ENCODE data around the gene RHBDD1.

The RHBDD1 gene

GRCh38 chr2:226943862-226944620 is 108.2 kb downstream of the RHBDD1 start:
- DNase-seq, result no peak

GRCh38 chr2:226953206-226953605 is 117.4 kb downstream of the RHBDD1 start:
- DNase-seq, result no peak

- DNase-seq, result no peak
Observed at GRCh38 chr2:226953826-226954225, 118.0 kb downstream of the RHBDD1 start.

- no peak for DNase-seq
Observed at GRCh38 chr2:226956659-226957058, 120.8 kb downstream of the RHBDD1 start.

DNA sequence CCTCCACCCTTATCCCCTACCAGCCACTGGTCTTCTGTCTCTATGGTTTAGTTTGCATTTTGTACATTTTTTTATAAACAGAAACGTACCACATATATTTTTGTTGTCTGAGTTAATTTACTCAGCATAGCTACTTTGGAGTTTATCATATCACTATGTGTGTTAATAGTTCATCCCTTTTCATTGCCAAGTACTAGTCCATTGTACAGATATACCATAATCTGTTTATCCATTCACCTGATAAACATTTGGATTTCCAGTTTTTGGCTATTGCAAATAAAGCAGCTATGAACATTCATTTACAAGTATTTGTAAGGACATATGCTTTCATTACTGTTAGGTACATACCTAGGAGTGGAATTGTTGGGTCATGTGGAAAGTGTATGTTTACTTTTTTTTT is 123.6 kb downstream of the RHBDD1 start:
- DNase-seq, result no peak

- no peak for DNase-seq
Observed at GRCh38 chr2:226962176-226962773, 126.4 kb downstream of the RHBDD1 start.

DNA sequence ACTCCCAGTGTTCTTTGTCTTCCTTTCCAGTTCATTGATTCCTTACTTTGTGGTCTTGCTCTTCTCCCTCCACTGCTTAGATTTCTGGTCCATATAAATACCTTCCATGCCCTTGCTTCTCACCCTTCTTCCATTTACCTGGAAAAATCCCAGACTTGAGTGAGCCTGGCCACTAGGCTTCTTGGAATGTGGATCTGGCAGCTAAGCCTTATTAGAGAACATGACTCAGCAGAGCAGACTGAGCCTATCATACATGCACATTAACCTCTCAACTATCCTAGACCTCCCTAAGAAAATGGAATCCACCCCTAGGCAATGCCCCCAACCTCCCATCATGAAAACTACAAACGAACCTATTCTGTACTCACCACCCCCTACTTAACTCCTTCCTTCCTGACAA is 127.7 kb downstream of the RHBDD1 start:
- peak; percentile 84 for DNase-seq

- DNase-seq, result no peak
Observed at GRCh38 chr2:226965376-226965775, 129.5 kb downstream of the RHBDD1 start.

- peak; percentile 42 for DNase-seq
Observed at GRCh38 chr2:226969417-226970080, 133.7 kb downstream of the RHBDD1 start.

DNA sequence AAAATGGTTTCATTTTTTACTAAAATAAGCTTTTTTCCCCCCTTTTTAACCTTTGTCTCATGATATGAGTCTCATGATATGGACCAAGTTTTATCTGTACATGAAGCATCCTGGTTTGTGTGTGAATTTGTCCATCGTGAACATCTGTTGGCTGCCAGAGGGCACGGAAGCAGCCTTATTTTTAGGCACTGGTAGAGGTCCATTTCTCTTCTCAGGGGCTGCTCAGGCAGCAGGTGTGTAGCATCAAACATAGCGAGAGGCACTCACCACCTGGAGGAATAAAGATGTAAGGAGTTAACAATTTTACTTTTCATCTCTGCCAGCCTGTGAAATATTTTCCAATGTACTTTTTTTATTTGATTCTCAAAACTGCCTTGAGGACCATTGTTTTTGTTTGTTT is 134.5 kb downstream of the RHBDD1 start:
- DNase-seq, result peak; percentile 7

DNA sequence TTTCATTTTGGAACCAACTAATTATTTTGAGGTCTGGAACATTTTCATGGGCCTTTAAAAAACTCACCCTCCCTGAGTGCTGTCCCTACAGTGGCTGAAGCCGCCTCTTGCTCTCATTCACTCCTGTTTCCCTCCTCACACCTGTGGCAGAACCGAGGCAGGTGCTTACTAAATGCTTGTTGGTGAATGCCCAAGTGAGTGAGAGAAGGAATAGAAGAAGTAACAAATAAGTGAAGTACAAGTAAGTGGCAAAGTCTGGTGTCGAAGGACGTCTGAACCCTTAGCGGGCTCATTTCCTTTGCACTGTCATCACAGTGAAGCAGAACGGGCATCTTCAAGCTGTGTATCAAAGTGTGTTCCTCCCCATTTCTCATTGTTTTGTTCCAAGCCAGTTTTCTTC is 135.2 kb downstream of the RHBDD1 start:
- no peak for DNase-seq

- DNase-seq, result no peak
Observed at GRCh38 chr2:226971770-226972169, 135.9 kb downstream of the RHBDD1 start.

DNA sequence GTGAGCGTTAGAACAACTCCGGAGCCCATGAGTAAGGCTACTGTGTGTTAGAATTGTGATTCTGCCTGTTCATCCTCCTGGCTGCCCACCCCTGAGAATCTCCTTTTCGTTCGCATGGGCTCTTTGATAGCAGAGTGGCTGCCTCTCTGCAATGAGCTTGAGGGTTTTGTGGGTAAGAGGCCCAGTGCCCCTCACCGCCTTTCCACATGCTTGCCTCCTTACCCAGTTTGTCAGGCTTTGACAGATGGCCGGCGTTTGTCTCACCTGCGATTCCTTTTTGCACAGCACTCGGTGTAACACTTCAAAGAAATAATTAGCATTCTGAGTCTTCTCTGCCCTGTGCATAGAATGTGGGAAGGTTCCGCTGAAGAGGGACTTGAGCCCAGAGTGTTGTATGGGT is 138.0 kb downstream of the RHBDD1 start:
- no peak for DNase-seq

- peak; percentile 83 for DNase-seq
Observed at GRCh38 chr2:226977775-226978190, 141.9 kb downstream of the RHBDD1 start.

DNA sequence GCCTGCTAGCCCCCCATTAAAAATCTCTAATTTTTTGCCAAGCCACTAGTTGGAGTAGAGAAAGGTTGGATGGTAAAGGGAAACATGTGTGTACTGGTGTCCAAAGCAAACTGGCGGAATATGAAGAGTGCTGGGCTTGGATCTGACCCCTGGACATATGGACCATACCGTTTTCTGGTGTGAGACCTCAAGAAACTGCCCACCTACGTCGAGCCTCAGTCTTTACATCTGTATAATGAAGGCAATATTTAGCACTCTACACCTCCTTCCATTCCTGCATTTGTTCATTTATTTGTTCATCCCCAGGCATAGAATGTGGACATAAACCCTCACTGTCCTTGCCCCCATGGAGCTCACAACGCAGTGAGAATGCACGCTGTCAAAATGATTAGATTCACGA is 142.4 kb downstream of the RHBDD1 start:
- no peak for DNase-seq

DNA sequence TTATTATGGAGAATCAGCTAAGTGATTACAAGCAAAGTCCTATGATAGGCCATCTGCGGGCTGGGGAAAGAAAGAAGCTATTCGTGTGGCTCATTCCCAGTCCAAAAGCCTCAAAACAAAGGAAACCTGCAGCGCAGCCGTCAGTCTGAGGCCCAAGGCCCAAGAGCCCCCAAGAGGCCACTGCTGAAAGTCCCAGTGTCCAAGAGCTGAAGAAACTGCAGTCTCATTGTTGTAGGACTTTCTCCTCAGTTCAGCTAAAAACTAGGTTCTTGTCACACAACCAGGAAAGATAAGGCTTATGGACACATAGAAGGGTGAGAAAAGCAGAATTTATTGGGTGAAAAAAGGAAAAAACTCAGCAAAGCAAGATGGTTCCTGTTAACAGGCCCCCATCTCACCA is 143.2 kb downstream of the RHBDD1 start:
- DNase-seq, result no peak

DNA sequence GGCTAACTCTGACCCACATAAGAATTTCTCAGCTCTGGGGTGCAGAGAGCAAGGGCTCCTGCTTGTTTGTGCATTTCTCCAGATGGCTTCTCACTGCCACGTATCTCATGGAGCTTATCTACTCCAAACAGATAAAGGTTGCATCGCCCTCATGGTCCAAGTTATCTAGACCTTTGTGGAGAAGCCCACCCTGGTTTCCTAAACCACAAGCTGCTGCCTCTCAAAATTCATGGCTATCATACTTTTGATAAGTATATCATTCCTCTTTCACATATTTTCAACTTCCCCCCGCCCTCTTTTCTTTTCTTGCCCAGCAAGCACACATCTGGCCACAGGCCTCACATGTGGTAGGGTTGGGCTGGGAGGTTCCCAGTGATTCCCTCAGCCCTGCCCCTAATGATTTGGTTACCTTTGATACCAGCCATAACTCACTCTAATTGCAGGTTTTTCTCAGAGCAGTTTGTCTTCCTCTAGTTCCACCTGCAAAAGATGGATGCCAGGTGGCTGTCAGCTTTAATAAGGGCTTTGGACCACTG is 146.0 kb downstream of the RHBDD1 start:
- no peak for DNase-seq

- no peak for DNase-seq
Observed at GRCh38 chr2:226983895-226984749, 148.3 kb downstream of the RHBDD1 start.

DNA sequence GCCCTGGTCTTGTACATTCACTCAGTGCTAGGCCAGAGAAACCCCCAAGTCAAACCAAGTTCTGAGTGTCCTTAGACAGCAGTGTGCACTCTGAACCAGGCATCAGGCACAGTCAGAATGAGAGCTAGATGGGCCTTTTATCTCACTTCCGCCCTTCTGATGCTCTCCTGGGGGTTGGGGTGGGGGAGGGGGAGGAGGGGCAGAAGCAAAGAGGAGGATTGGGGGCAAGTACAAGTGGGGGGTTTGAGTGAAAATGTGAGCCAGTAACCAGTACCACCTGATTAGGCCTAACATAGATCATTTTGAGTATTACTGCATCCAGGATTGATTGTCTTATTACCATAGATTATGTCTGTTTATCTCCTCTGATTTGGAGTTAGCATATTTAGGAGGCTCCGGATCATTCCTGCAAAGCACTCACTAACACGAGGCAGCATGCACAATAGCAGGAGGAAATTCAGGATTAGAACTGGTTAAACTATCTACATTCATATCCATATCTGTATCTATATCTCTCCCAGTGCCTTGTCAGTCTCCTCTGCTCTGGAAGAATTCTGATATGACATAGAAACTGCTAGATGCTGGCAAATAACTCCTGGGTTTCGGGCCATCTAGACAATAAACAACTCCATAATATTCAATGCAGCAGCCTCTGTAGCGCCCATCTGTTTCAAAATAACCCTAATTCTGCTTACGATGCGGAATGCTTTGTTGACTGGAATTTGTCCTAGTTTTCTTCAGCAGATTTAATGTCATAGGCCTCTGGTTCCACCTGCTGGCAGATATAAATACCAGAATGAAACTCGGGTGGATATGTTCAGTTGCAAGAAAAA is 149.1 kb downstream of the RHBDD1 start:
- peak; percentile 80 for DNase-seq

DNA sequence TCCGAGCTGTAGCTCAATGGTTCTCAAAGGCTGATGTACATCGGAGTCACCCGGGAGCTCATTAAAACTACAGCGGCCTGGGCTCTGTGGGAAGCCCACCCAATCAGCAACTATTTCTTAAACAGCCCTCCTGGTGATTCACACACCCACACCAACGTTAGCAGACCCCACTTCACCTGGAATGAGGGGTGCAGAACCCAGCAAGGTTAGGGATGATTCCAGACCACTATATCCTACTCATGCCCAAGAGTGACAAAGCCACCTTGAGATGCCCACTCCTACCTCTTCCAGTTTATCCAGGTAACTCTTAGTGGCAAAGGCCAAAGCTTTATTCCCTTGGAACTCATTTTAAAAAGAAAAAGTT is 149.7 kb downstream of the RHBDD1 start:
- no peak for DNase-seq

DNA sequence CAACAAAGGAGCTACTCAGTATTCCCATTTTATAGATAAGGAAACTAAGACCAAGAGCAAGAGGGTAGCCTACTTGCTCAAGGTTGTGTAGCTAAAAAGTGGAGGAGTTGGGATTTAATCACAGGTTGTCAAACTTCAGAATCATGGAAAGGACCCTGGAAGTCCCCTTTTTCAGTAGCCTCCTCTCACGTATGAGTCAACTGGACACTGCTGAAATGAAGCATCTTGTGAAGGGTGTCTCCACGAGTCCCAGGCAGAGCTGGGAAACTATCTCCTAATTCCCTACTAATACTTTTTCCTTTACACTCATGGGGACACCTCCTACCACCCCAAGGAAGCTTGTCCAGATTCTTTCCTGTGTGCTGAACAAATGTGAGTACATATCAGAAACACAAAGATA is 155.8 kb downstream of the RHBDD1 start:
- no peak for DNase-seq

GRCh38 chr2:226993171-226993570 is 157.3 kb downstream of the RHBDD1 start:
- DNase-seq, result no peak
